Upper lobe of left lung (tissue), 6 donors: Measurements from ENCODE around the gene ICAM4. TPM values are rescaled to one million over a fixed set of nuclear protein-coding genes. Genes with fewer than 3 reads are reported as not detected.

Experiments used
- ATAC-seq, 2 donors: fragments of 200-7000 bp; cut with Tn5 transposase; one replicate each; pipeline ENCODE4 v1.9.1; 2022; ENCODE audit warnings: mild to moderate bottlenecking in 2 of 2, moderate library complexity in 2 of 2; ENCODE audit not compliant: low FRiP score in 2 of 2
- DNase-seq, 2 donors: peaks; one replicate each; pipeline ENCODE4 v3.0.0-alpha.2; 2019 to 2020
- H3K27ac ChIP-seq, 4 donors: fragments of 200-600 bp; sonication (generic); one replicate each; pipeline ENCODE4 v1.5.1; 2016 to 2019
- H3K27me3 ChIP-seq, 4 donors: fragments of 200-600 bp; sonication (generic); one replicate each; pipeline ENCODE4 v1.5.1; 2017 to 2019
- H3K36me3 ChIP-seq, 4 donors: fragments of 200-600 bp; sonication (generic); one replicate each; pipeline ENCODE4 v1.5.1; 2016 to 2019
- H3K4me1 ChIP-seq, 4 donors: fragments of 200-600 bp; sonication (generic); one replicate each; pipeline ENCODE4 v1.5.1; 2018 to 2019
- H3K4me3 ChIP-seq, 4 donors: fragments of 200-600 bp; sonication (generic); one replicate each; pipeline ENCODE4 v1.5.1; 2017 to 2019; ENCODE audit warnings: mild to moderate bottlenecking in 2 of 4, moderate library complexity in 1 of 4
- H3K9me3 ChIP-seq, 4 donors: fragments of 200-600 bp; sonication (generic); one replicate each; pipeline ENCODE4 v1.5.1; 2018 to 2019
- CTCF ChIP-seq, 6 experiments: fragments of 450-650 bp in 4 of 6; fragments of 200-600 bp in 2 of 6; sonication (generic) in 2 of 6; IDR thresholded peaks; one replicate each; pipeline ENCODE4 v1.5.1; 2016 to 2019; ENCODE audit warnings: antibody characterized with exemption in 6 of 6
- EP300 ChIP-seq, 4 donors: sonication (generic); formaldehyde crosslinking; IDR thresholded peaks; one replicate each; pipeline ENCODE4 v1.5.1; 2017; ENCODE audit warnings: antibody characterized with exemption in 4 of 4, control low read depth in 2 of 4
- POLR2A ChIP-seq, 4 donors: fragments of 450-650 bp; IDR thresholded peaks; one replicate each; pipeline ENCODE4 v1.5.1; 2016 to 2017; ENCODE audit warnings: antibody characterized with exemption in 4 of 4, mild to moderate bottlenecking in 2 of 4
- POLR2AphosphoS5 ChIP-seq, 2 donors: sonication (generic); formaldehyde crosslinking; IDR thresholded peaks; one replicate each; pipeline ENCODE4 v1.5.1; 2017; ENCODE audit warnings: antibody characterized with exemption in 2 of 2
- WGBS, 2 donors: methylation state at CpG; one replicate each; pipeline ENCODE4 v1.1.5; 2017 to 2018; 5-methylcytosine and 5-hydroxymethylcytosine counted together
- total RNA-seq, 6 donors: library from RNA; depleted of rRNA in 4 of 6; stranded (reverse); fragments of >200 nt in 4 of 6; gene quantifications; one replicate each; pipeline versions ENCODE4 v1.1.0 to v1.2.1, GENCODE V29; 2016 to 2021
- donor health status: DM: no; HTN: no; CAD: no; lungs with moderate emphysema.
- donor health status: DM: no; HTN: yes; CAD: no; lungs with severe emphysema.

The ICAM4 gene
- total RNA-seq, 6 donors from 2014 or later, result 6.3 to 24.3 (median 12.0) TPM

- H3K36me3 ChIP-seq, result peaks cover 21 to 62% (median 47%) of the 10 kb centered on the region in 4 donors
- peak overlapping the region; percentile 74 to 77 (median 75) for H3K27ac ChIP-seq
- TF ChIP-seq POLR2AphosphoS5 (IDR thresholded peaks at IDR 0.05) (no peak), POLR2A (IDR thresholded peaks at IDR 0.05) (no peak), EP300 (IDR thresholded peaks at IDR 0.05) (no peak), CTCF (IDR thresholded peaks at IDR 0.05) (no peak)
- DNase-seq (peak in 1 of 2 donors; percentile 61), ATAC-seq (no peak)
- 90 to 92% methylated on average over 8 to 12 of the region's 13 CpGs for WGBS, 2 donors
- no peaks in the 10 kb centered on the region for H3K9me3 ChIP-seq
- peak overlapping the region in 1 of 4 donors; percentile 34 for H3K4me3 ChIP-seq
- peaks cover 0 to 7% (median 5%) of the 10 kb centered on the region in 4 donors for H3K27me3 ChIP-seq
- peaks cover 62 to 93% (median 84%) of the 10 kb centered on the region in 4 donors for H3K4me1 ChIP-seq
Measured at GRCh38 chr19:10284960-10285278, 1.8 kb upstream of the ICAM4 start.

GRCh38 chr19:10285393-10285792 is 1.4 kb upstream of the ICAM4 start:
- H3K9me3 ChIP-seq, result no peaks in the 10 kb centered on the region
- H3K27me3 ChIP-seq, result peaks cover 0 to 8% (median 6%) of the 10 kb centered on the region in 4 donors
- peak overlapping the region in 1 of 4 donors; percentile 34 for H3K4me3 ChIP-seq
- 76 to 85% methylated on average over 2 of the region's 4 CpGs for WGBS, 2 donors
- no peak for TF ChIP-seq CTCF (IDR thresholded peaks at IDR 0.05)
- TF ChIP-seq POLR2AphosphoS5 (IDR thresholded peaks at IDR 0.05), result no peak
- no peak for TF ChIP-seq POLR2A (IDR thresholded peaks at IDR 0.05)
- no peak for TF ChIP-seq EP300 (IDR thresholded peaks at IDR 0.05)
- ATAC-seq (no peak), DNase-seq (no peak)
- peaks cover 62 to 93% (median 85%) of the 10 kb centered on the region in 4 donors for H3K4me1 ChIP-seq
- peaks cover 21 to 57% (median 43%) of the 10 kb centered on the region in 4 donors for H3K36me3 ChIP-seq
- peak overlapping the region in 3 of 4 donors; percentile 76 to 85 (median 77) for H3K27ac ChIP-seq

- no peaks in the 10 kb centered on the region for H3K9me3 ChIP-seq
- ATAC-seq (no peak), DNase-seq (peak; percentile 68 to 90)
- H3K27me3 ChIP-seq, result peaks cover 0 to 25% (median 15%) of the 10 kb centered on the region in 4 donors
- peaks cover 15 to 26% (median 24%) of the 10 kb centered on the region in 4 donors for H3K36me3 ChIP-seq
- 3% methylated on average over 8 to 22 of the region's 23 CpGs for WGBS, 2 donors
- no peak for TF ChIP-seq POLR2AphosphoS5 (IDR thresholded peaks at IDR 0.05)
- no peak for TF ChIP-seq EP300 (IDR thresholded peaks at IDR 0.05)
- no peak for TF ChIP-seq CTCF (IDR thresholded peaks at IDR 0.05)
- TF ChIP-seq POLR2A (IDR thresholded peaks at IDR 0.05), result no peak
- H3K4me3 ChIP-seq, result peak overlapping the region in 3 of 4 donors; percentile 39 to 64 (median 54)
- H3K4me1 ChIP-seq, result peaks cover 94 to 100% (median 99%) of the 10 kb centered on the region in 4 donors
- peak overlapping the region; percentile 15 to 82 (median 46) for H3K27ac ChIP-seq
Measured at GRCh38 chr19:10288662-10289166, 2.0 kb downstream of the ICAM4 start.

- no peaks in the 10 kb centered on the region for H3K9me3 ChIP-seq
- H3K36me3 ChIP-seq, result peaks cover 12 to 20% (median 18%) of the 10 kb centered on the region in 4 donors
- DNase-seq, result peak; percentile 57 to 92
- ATAC-seq, result peak; percentile 1 to 32
- H3K27ac ChIP-seq, result peak overlapping the region; percentile 15 to 82 (median 42)
- peaks cover 0 to 31% (median 16%) of the 10 kb centered on the region in 4 donors for H3K27me3 ChIP-seq
- H3K4me1 ChIP-seq, result peaks cover 95 to 100% (median 98%) of the 10 kb centered on the region in 4 donors
- TF ChIP-seq POLR2A (IDR thresholded peaks at IDR 0.05) (no peak), CTCF (IDR thresholded peaks at IDR 0.05) (no peak), EP300 (IDR thresholded peaks at IDR 0.05) (no peak), POLR2AphosphoS5 (IDR thresholded peaks at IDR 0.05) (no peak)
- peak overlapping the region; percentile 13 to 64 (median 46) for H3K4me3 ChIP-seq
- 0 to 2% methylated on average over 19 to 44 of the region's 50 CpGs for WGBS, 2 donors
Measured at GRCh38 chr19:10289167-10289835, 2.5 kb downstream of the ICAM4 start.
